Stimulated activated CD4-positive, alpha-beta T cell treated with anti-CD3 and anti-CD28 coated beads, Interleukin-12 subunit alpha, Interleukin-12 subunit beta, amount 100 ng/mL, for 24 hours (primary cell): Measurements from ENCODE around the gene TGM2.

Experiments
- DNase-seq, 2 experiments: peaks; one replicate each; pipeline ENCODE4 v3.0.0-alpha.2; 2020; ENCODE audit warnings: low read depth in 2 of 2

TGM2 gene

DNA sequence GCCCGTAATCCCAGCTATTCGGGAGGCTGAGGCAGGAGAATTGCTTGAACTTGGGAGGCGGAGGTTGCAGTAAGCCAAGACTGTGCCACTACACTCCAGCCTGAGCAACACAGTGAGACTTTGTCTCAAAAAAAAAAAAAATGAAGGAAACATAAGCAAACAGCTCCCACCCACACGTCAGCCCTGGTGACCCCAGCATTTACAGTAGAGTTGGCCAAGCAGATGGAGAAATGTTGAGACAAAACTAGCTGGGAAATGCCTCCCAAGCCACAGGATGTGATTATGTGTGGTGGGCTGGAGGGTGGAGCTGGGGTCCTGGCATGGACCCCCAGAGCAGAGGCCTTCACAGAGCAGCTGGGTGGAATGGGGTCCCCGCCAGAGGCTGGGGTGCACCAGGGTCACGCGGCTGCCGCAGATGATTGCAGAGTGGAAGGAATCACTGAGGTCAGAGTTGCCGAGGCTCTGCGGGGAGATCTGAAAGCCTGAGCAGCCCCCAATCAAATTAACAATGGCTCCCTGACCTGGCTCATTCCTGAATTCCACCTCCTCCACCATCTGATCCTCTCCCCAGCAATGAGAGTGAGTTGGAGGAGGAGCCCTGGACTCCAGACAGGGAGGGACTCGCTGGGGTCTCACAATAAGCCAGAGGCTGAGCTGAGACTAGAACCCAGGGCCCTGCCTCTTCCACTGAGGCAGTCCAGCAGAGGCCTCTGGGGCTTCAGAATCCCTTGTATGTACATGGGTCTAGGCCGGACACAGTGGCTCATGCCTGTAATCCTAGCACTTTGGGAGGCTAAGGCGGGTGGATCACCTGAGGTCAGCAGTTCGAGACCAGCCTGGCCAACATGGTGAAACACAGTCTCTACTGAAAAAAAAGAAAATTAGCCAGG lies 34.7 kb upstream of the TGM2 start:
- DNase-seq: no peak

DNA sequence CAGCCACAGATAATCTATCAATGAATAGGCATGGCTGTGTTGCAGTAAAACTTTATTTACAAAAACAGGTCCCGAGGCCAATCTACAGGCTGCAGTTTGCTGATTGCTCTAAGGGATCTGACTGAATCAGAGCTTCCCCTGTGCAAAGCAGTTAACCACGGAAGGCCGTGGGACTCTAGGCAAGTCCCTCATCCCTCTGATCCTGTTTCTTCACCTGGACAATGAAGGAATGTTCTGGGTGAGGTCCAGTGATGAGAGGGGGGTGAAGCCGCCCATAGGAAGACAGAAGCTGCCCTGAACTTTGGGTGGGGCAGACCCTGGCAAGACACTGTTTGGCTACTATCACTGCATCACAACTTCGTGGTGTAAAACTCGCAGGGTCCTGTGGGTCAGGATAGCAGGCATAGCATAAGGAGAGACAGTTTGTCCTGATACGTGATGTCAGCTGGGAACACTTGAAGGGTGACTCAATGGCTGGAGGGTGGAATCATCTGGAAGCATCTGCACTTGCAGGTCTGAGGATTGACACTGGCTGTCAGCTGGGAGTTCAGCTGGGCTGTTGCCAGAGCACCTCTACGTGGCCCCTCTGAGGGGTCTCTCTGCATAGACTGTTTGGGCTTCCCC lies 33.3 kb upstream of the TGM2 start:
- no peak for DNase-seq

DNA sequence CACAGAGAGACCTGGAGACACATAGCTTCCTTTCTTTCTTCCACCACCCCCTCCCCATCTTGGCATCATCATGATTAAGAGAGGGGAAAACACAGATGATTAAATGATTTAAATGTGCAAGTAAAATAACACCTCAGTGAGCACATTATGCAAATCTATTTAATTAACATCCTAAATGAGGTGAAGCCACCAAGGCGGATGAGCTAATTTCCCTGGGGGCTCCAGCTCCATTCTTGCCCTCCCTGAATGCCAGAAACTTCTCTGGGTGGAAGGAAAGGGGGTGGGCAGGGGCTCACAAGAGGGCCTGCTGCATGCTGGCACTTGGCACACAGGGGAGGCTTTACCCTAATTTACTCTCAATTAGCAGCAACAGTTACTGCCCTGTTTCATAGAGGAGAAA lies 32.5 kb upstream of the TGM2 start:
- DNase-seq: no peak

DNA sequence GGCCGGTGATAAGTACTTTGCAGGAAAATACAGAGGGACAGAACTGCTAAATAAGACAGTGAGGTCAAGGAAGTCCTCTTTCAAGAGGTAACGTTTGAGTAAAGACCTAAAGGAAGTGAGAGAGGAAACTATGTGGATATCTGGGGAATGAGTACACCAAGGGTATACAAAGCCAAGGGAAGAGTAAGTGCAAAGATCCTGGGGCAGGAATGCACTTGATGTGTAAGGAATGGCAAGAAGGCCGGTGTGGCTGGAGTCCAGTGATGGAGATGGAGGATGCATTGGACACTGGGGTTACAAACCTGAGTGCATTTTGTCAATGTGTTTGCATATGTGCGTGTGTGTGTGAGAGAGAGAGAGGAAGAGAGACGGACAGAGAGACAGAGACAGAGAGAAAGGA lies 32.1 kb upstream of the TGM2 start:
- DNase-seq: no peak

DNA sequence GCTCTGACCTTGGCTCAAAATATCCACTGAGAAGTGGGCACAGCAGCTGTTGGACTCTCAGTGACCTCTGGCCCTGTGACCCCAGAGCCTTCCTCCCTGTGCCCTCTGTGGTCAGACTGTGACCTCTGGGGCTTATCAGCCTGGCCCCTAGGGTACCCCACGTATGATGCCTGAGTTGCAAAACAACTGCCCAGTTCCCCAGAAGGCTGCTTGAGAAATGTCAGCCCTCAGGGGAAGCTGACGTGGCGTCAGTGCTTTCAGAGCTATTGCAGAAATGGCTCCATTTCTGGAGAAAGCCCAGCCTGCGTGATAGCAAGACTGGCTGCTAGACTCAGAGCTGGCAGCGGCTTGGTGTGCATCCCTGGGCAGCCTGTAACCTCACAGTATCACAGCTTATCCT lies 31.5 kb upstream of the TGM2 start:
- no peak for DNase-seq

DNA sequence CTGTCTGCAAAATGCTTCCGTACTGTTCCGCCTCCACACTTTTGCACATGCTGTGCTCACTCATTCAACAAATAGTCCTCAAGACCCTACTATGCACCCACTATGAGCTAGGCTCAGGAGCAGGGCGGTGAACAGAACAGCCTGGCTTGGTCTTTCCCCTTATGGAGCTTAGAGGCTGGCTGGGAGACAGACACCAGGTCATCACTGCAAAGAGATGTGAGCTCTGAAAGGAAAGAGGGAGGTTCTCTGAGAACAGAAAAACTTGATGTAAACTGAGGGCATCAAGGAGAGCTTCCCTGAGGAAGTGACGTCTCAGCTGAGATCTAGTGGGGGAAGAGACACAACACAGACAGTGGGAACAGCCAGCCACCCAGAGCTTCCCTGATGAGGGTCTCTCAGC lies 31.0 kb upstream of the TGM2 start:
- no peak for DNase-seq

DNA sequence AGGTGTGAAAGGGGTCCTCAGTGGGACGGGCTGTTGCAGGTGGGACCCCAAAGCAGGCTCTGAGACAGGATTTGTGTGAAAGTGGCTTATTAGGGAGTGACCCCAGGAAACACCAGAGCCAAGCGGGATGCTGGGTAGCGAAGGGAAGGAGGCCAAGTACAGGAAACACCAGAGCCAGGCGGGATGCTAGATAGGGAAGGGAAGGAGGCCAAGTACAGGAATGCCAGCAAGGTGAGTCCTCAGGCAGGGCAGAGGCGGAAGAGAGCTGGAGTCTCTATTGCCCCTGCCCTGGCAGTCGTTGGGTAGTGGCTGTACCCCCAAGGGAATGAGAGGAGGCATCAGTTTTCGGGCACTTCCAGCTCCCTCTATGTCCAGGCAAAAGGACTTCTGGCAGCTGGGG lies 30.5 kb upstream of the TGM2 start:
- no peak for DNase-seq

DNA sequence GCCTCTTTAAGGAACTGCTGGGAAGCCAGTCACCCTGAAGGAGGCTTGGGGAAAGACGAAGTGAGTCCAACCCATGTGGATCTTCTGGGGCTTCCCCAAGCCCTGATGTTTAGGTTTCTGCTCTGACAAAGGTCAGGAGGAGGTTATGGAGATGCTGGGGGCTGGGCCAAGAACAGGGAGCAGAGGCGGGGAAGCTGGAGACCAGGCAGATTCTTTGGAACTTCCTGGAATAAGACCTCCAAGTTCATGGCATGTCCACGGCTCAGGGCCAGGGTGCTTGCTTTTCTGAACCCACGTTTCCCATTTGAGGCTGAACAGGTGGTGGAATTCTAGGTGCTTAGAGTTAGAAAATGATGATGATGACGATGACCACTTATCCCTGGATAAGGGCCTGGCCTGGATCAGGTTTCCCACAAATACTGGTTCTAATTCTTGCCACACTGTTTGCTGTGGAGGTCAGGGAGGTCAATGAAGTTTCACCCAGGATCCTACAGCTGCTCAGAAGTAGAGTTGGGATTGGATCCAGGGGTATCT lies 30.0 kb upstream of the TGM2 start:
- no peak for DNase-seq

DNA sequence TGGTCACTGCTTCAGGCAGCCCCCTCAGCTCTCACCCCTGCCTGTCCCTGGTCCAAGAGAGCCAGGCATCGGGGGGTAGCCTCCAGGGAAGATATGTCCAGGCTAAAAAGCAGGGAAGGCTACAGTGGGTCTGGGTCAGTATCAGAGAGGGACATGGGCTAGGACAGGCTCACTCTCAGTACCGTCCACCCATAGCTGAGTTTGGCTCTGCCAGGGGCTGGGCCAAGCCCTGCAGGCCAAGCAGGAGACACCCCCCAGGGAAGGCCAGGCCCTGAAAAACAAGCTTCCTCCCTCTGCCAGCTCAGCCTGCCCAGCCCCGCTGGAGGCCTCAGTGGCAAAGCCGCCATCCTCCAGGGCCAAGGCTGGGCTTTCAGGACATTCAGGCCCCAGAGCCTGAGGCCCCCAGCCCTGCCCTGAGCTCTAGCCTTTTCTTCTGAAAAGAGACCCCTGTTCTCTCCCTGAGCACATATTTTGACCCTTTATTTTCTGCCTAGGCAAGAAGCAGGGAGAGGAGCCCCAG lies 28.6 kb upstream of the TGM2 start:
- DNase-seq: no peak

DNA sequence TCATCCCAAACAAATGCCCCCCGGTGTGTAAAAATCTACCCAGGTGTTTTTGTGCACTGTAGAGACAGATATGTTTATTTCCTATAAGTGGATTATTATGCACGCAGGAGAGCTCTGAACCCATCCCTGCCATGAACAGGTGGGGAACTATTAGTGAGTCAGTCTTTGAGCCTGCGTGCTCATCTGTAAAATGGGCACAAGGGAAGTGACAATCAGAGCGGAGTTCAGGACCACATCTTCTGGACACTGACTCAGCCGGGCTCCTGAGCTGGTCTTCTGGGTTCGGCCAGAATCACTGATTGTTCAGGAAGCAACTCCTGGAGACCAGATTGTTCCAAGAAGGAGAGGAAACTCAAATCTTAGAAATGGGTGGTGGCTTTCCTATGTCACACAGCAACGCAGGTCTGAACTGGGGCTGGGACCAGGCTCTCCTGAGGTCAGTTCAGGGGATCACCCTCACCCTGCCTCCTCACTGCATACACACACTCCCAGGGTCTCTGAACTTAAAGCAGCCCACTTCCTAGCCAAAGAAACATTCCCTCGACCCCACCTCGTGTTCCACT lies 27.3 kb upstream of the TGM2 start:
- no peak for DNase-seq

DNA sequence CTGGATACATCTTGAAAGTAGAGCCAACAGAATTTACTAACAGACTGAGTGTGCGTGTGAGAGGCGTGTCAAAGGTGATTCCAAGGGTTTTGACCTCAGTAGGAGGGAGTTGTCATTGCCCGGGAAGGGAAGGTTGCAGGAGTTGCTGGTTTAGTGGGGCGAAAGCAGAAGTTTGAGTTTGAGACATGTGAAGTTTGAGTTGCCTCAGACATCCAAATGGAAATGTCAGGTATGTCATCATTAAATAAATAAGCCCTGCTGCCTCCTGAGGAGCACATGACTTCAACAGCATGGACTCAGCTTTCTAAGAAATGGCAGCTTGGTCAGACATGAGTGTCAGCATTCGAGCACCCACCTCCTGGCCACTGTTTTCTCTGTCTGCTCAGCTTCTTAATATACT lies 26.6 kb upstream of the TGM2 start:
- DNase-seq: no peak

DNA sequence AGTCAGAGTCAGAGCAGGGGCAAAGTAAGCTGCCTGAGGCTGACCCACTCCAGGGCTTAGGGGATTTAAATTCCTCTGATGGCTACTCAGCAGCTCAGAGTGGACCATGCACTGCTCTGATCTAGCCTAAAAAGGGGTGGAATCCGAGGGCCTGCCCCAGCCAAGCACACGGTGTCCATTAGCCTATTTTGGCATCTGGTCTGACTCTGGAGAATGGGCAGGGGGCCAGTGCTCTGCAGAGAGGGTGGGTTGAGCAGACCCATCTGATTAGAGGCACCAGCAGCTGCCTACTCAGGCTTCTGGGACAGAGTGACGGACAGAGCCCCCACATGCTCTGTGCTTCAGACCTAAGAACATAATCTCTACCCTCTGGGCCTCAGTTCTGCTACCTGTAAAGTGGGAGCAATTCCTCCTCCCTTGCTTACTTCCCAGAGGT lies 25.9 kb upstream of the TGM2 start:
- no peak for DNase-seq

DNA sequence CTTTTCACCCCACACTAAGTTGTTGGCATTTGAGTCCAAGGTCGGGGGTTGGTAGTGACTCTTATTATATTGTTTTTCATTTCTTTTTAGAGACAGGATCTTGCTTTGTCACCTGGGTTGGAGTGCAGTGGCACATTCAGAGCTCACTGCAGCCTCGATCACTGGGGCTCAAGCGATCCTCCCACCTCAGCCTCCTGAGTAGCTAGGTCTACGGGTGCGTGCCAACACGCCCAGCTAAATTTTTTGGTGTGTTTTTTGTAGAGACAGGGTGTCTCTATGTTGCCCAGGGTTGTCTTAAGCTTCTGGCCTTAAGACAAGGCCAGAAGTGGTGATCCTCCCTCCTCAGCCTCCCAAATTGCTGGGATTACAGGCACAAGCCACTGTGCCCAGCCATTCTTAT lies 25.1 kb upstream of the TGM2 start:
- no peak for DNase-seq

DNA sequence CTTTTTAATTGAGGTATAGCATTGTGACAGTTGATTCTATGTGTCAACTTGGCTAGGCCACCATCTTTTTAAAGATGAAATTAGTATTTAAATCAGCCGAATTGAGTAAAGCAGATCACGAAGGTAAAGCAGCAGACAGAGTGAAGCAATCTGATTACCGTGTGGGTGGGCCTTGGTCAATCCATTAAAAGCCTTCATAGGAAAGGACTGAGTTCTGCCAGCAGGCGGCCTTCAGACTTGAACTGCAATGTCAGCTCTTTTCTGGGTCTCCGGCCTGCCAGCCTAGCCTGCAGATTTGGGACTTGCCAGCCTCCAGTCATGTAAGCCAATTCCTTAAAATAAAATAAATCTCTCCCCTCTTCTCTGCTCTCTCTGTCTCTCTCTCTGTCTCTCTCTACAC lies 22.4 kb upstream of the TGM2 start:
- DNase-seq: no peak

DNA sequence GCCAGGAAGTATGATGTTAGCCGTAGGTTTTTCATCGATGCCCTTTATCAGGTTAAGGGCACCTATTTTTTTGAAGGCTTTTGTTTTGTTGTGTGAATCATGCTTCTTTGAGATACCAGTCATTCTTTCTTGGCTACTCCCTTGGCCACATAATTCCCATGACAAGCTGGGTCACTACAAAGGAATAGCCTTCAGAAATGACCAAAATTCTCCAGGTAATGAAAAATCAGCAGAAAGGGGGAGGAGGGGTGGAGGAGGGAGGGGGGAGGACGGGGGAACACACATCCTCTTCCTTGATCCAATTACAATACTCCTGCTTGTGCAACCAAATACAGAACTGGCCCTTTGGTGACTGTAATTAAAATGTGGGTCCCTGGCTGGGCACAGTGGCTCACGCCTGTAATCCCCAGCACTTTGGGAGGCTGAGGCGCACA lies 21.7 kb upstream of the TGM2 start:
- DNase-seq: no peak

DNA sequence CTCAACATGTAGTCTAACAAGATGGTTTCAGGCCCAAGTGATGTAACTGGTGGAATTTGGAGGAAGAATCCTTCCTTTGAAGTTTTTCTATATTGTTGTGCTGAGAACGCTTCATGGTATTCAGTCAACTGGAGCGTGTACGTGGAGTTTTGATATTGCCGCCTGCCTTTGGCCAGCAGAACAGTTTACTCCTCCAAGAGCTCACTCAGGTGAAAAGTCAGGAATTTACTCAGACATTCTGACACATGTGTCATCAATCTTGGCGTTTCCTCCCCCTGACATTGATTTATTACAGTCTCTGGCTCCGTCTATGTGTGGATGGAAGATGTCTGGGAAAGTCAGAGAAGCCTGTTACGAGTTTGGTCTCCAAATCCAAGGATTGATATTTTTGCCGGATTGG lies 19.0 kb upstream of the TGM2 start:
- no peak for DNase-seq

DNA sequence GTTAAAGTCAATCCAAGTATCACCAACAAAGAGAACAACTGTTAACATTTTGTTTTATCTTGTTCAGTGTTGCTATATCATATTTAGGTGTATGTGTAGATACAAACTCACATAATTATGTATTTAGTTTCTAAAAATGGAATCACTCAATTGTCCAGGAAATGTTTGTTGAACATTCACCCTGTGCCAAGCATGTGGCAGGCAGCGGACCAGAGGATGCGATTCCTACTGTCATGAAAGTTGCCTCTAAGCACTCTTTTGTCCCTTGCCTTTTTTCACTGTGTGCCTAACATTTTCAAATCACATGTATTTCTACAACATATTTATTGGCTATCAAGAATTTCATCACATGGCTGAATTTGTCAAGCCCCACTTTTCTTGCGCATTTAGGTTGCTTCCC lies 16.9 kb upstream of the TGM2 start:
- DNase-seq: no peak

DNA sequence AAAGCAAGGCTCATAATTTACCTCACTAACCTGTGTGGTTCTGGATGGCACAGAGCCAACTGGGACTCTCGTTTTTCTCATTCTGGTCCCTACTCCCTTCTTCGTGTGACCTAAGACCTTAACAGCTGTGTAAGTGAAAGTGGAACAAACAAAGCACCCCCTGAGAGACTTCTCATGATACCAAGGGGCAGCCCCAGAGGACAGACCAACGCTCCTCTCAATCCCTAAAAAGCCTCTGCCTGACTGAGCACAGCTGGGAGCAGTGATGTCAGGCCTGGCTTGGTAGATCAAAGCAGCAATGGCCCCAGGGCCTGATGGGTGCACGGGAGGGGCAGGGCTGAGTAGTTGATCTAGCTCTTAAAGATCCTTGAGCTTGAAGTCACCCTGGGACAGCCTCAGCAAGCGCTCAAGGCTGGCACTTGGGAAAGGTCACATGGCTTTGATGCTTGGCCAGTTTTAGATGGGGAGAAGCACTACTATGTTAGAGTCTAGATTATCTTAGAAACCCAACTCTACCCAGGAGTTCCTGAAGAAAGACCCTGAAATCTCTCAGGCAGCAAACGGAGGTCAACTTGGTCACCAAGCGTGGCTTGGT lies 16.2 kb upstream of the TGM2 start:
- DNase-seq: no peak

DNA sequence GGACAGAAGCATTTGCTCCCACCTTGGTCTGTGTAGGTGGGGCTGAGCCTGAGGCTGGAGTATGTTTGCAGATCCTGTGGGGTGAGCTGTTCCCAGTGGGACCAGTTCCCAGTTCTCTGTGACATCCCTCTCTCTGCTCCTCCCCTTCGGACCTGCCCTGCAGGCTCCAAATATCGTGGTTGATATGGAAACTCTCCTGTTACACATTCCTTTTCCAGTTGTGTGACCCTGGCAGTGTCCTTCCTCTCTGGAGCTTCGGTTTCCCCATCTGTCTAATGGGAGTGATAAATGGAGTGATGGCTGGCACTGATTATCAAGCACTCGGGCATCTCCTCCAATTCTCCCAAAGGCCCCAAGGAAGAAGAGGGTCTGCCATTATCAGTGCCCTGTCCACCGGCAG lies 15.7 kb upstream of the TGM2 start:
- no peak for DNase-seq

DNA sequence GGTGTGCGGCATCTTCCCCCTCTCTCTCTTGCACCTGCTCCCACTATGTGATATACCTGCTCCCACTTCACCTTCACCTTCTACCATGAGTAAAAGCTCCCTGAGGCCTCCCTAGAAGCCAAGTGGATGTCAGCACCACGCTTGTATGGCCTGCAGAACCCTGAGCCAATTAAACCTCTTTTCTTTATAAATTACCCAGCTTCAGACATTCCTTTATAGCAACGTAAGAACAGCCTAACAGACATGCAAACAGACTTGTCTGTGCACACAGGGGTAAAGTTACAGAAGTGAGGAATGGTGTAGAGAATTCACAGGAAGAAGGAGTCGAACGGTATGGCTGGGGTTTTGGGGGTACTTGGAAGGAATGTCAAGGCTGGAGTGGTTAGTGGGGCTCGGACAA lies 14.8 kb upstream of the TGM2 start:
- DNase-seq: no peak

DNA sequence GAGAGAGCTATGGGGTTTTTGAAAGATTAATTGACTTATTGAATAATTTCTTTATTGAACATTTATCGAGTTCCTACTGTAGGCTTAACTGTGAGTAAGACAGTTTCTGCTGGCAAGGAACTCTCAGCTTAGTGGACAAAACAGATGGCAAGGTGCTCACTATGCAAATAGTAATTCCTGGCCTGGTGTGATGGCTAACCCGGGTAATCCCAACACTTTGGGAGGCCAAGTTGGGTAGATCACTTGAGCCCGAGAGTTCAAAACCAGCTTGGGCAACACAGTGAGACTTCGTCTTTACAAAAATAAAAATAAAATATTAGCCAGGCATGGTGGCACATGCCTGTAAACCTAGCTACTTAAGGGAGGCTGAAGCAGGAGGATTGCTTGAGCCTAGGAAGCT lies 13.5 kb upstream of the TGM2 start:
- DNase-seq: no peak

DNA sequence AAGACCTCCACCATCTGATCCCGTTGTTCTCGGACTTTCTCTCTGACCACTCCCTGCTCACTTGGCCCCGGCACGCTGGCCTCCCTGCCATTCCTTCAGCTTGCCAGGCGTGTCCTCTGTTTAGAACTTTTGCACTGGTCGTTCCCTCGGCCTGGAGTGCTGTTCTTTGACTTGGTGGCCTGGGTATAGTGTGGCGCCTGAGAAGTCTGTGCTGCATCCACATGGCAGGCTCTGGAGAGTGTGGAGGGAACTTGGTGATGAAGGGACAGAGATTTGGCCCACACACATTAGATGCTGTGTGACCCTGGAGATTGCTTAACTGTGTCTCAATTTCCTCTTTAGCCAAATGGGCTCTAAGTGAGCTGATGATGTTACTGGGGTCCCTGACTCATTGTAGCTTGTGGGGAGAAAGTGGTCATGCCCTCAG lies 13.0 kb upstream of the TGM2 start:
- no peak for DNase-seq
